Right lobe of liver (tissue), 6 donors: ENCODE measurements around the gene TREML1. TPM values are rescaled to one million over a fixed set of nuclear protein-coding genes. Genes with fewer than 3 reads are reported as not detected.

Source experiments
- ATAC-seq, 4 donors: fragments of 200-7000 bp; cut with Tn5 transposase; one replicate each; pipeline ENCODE4 v1.9.1; 2020; ENCODE audit warnings: mild to moderate bottlenecking in 4 of 4, moderate library complexity in 4 of 4
- DNase-seq, 3 donors: peaks; one replicate each; pipeline ENCODE4 v3.0.0-alpha.2; 2020
- H3K27ac ChIP-seq, 3 donors: fragments of 200-600 bp; one replicate each; pipeline ENCODE4 v1.8.0; 2022
- H3K27me3 ChIP-seq, 2 donors: fragments of 200-600 bp; one replicate each; pipeline ENCODE4 v1.8.0; 2022
- H3K36me3 ChIP-seq, 4 donors: fragments of 200-600 bp; sonication (generic) in 1 of 4; one replicate each; pipeline versions ENCODE4 v1.5.1 to v1.8.0; 2017 to 2022; ENCODE audit warnings: control low read depth in 1 of 4
- H3K4me1 ChIP-seq, 4 donors: fragments of 200-600 bp; sonication (generic) in 1 of 4; one replicate each; pipeline versions ENCODE4 v1.5.1 to v1.8.0; 2017 to 2022; ENCODE audit warnings: control low read depth in 1 of 4
- H3K4me3 ChIP-seq, 3 donors: fragments of 200-600 bp; one replicate each; pipeline ENCODE4 v1.8.0; 2022
- H3K9me3 ChIP-seq, 4 donors: fragments of 200-600 bp; sonication (generic) in 1 of 4; one replicate each; pipeline versions ENCODE4 v1.5.1 to v1.8.0; 2017 to 2022; ENCODE audit warnings: control low read depth in 1 of 4
- CTCF ChIP-seq, 4 donors: fragments of 200-600 bp in 3 of 4; fragments of 450-650 bp in 1 of 4; IDR thresholded peaks; one replicate each; pipeline versions ENCODE4 v1.5.1 to v1.8.0; 2016 to 2022; ENCODE audit warnings: antibody characterized with exemption in 4 of 4, mild to moderate bottlenecking in 2 of 4
- POLR2A ChIP-seq: fragments of 450-650 bp; IDR thresholded peaks from one replicate; pipeline ENCODE4 v1.6.1; 2017; ENCODE audit warnings: antibody characterized with exemption, mild to moderate bottlenecking
- WGBS: methylation state at CpG from one replicate; pipeline ENCODE4 v1.1.6; 2018; ENCODE audit warnings: low coverage, low lambda C conversion rate; ENCODE audit not compliant: insufficient coverage; ENCODE audit errors: missing lambda C conversion rate; 5-methylcytosine and 5-hydroxymethylcytosine counted together
- intact Hi-C, 2 donors: fragments of 100-400 bp; cut with DNase I; formaldehyde crosslinking; loops; one replicate each; pipeline versions ENCODE4 v1.11.2 to v1.14.1; 2022
- total RNA-seq, 6 experiments: library from RNA; depleted of rRNA in 2 of 6; stranded (reverse); fragments of >200 nt in 2 of 6; fragmentation: NEBNext Ultra II Directional in 3 of 6; extraction: Animal tissue kit (Norgen Biotek cat#: 25700) in 3 of 6; gene quantifications; one replicate each; pipeline versions ENCODE4 v1.1.0 to v1.2.4, GENCODE V29; 2016 to 2023
- donor health status: DM: no; HTN: yes; CAD: no.
- donor health status: DM: no; HTN: no; CAD: no.
- donor health status: DM: no; HTN: no; CAD: no.
- donor health status: DM: no; HTN: yes; CAD: no.
- donor health status: DM: no; HTN: yes; CAD: no.

The TREML1 gene
- total RNA-seq, 6 experiments from 2014 or later = 0.43 to 0.62 (median 0.46) TPM; not detected in 3

- ATAC-seq (peak; percentile 14 to 41 (median 30)), DNase-seq (no peak)
- Histone ChIP-seq H3K9me3 (no peaks in the 10 kb centered on the region), H3K4me1 (no peaks in the 10 kb centered on the region), H3K27ac (no peak overlapping the region), H3K36me3 (no peaks in the 10 kb centered on the region), H3K4me3 (no peak overlapping the region), H3K27me3 (no peaks in the 10 kb centered on the region)
- 48% methylated on average over 11 of the region's 13 CpGs for WGBS
- no peak for TF ChIP-seq CTCF (IDR thresholded peaks at IDR 0.05)
- TF ChIP-seq POLR2A = no peak
- intact Hi-C loops = no loop called here
Observed at GRCh38 chr6:41161851-41162552, 7.9 kb upstream of the TREML1 start.

GRCh38 chr6:41161380-41161779 is 7.2 kb upstream of the TREML1 start:
- 79% methylated on average over 2 of the region's 10 CpGs for WGBS
- Histone ChIP-seq H3K4me1 (no peaks in the 10 kb centered on the region), H3K4me3 (no peak overlapping the region), H3K36me3 (no peaks in the 10 kb centered on the region), H3K27ac (no peak overlapping the region), H3K9me3 (no peaks in the 10 kb centered on the region), H3K27me3 (no peaks in the 10 kb centered on the region)
- TF ChIP-seq POLR2A = no peak
- TF ChIP-seq CTCF (IDR thresholded peaks at IDR 0.05) = no peak
- ATAC-seq (no peak), DNase-seq (no peak)
- intact Hi-C loops = no loop called here

GRCh38 chr6:41160933-41161332 is 6.8 kb upstream of the TREML1 start:
- H3K27me3 ChIP-seq = no peaks in the 10 kb centered on the region
- no peak overlapping the region for H3K4me3 ChIP-seq
- ATAC-seq = no peak
- no peaks in the 10 kb centered on the region for H3K36me3 ChIP-seq
- no CpG with 5 or more reads among the region's 3 CpGs for WGBS
- intact Hi-C loops = no loop called here
- no peaks in the 10 kb centered on the region for H3K9me3 ChIP-seq
- H3K27ac ChIP-seq = no peak overlapping the region
- H3K4me1 ChIP-seq = no peaks in the 10 kb centered on the region
- no peak for TF ChIP-seq POLR2A
- no peak for TF ChIP-seq CTCF (IDR thresholded peaks at IDR 0.05)
- DNase-seq = no peak

- Histone ChIP-seq H3K4me1 (no peaks in the 10 kb centered on the region), H3K4me3 (no peak overlapping the region), H3K27me3 (no peaks in the 10 kb centered on the region), H3K27ac (no peak overlapping the region), H3K9me3 (no peaks in the 10 kb centered on the region), H3K36me3 (no peaks in the 10 kb centered on the region)
- WGBS = 63% methylated on average over 4 of the region's 12 CpGs
- TF ChIP-seq POLR2A (no peak), CTCF (IDR thresholded peaks at IDR 0.05) (no peak)
- intact Hi-C loops = no loop called here
- DNase-seq = no peak
- no peak for ATAC-seq
Observed at GRCh38 chr6:41159415-41160082, 5.4 kb upstream of the TREML1 start.
